Measurements from ENCODE around the gene CNPY1. TPM values are rescaled to one million over a fixed set of nuclear protein-coding genes. Genes with fewer than 3 reads are reported as not detected.

Gene CNPY1
- total RNA-seq, 1 experiment from 2014 or later: not detected

DNA sequence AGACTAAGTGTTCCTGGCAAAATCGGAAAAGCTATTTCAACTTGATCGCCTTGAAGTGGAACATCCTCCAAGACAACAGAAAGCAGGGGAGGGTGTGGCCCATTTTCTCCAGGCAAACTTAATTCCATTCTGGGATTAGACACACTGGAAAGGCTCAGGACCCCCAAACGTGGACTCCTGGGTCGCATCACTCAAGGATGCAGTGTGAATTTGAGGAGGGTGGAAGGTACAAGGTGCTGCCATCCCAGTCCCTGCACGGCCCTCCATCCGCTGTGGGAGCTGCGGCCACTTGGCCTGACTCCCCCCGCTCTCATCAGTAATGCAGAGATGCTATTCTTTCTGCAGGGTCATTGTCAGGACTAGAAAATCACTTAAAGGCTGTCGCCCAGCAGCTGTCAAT lies 2.4 kb downstream of the CNPY1 start:
- H3K4me2 ChIP-seq: no peak overlapping the region
- CTCF ChIA-PET: no interaction called here
- no peak for DNase-seq

DNA sequence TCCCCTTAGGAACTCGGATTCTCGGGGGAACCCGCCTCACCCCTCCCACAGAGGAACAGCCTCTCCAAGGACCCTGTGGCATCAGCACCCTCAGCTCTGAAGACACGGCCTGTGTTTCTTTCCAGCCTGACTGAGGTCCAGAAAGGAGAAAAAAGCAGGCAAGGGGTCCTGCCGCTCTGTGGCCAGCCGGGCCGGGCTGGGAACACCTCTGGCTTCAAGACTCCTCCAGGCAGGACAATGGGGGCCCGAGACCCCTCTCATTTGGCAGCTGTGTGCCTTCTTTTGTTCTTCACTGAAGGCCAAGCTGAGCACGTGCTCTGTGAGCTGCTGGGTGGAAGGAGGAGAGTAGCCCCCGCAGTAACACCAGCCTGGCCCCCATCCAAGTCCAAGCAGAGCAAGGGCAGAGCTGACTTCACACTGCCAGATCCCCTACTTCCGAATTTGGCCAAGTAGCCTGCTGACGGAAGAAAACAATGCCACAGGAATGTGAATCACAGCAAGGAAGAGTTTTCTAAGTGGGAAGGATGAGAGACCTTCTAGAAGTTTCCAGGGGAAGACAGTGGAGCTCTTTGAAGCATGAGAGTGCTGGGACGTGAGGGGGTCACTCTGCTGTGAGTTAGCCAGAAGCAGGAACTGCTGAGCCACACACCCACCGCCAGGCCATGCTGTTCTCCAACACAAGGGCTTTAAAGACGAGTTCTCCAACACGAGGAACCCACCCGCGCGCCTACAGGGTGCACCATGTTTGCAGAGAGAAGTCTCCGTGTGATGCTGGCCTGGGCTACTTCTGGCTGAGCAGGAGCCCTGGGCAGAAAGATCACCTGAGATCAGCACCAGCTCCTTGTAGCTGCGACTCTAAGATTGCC lies 3.1 kb downstream of the CNPY1 start:
- H3K79me2 ChIP-seq (ENCODE audit: low read depth): no peaks in the 10 kb centered on the region
- no peaks in the 10 kb centered on the region for H3F3A ChIP-seq (ENCODE audit: insufficient read depth, low read depth)
- H3K36me3 ChIP-seq (ENCODE audit: low read depth): no peaks in the 10 kb centered on the region
- no peaks in the 10 kb centered on the region for H3K9me2 ChIP-seq (ENCODE audit: insufficient read depth)
- 0 out of 2 replicates have a peak, but pooled peaks have one; percentile 65 for TF ChIP-seq EZH2 (IDR thresholded peaks at IDR 0.05; ENCODE audit: low read depth)
- TF ChIP-seq, protein P1, sequence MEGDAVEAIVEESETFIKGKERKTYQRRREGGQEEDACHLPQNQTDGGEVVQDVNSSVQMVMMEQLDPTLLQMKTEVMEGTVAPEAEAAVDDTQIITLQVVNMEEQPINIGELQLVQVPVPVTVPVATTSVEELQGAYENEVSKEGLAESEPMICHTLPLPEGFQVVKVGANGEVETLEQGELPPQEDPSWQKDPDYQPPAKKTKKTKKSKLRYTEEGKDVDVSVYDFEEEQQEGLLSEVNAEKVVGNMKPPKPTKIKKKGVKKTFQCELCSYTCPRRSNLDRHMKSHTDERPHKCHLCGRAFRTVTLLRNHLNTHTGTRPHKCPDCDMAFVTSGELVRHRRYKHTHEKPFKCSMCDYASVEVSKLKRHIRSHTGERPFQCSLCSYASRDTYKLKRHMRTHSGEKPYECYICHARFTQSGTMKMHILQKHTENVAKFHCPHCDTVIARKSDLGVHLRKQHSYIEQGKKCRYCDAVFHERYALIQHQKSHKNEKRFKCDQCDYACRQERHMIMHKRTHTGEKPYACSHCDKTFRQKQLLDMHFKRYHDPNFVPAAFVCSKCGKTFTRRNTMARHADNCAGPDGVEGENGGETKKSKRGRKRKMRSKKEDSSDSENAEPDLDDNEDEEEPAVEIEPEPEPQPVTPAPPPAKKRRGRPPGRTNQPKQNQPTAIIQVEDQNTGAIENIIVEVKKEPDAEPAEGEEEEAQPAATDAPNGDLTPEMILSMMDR (conservative IDR thresholded peaks at IDR 0.05): no peak
- H3K27ac ChIP-seq: no peak overlapping the region
- intact Hi-C loops (cut with micrococcal nuclease; ENCODE audit: unreplicated experiment): no loop called here
- 0 out of 2 replicates have a peak, but pooled peaks cover 9% of the 10 kb centered on the region for H4K20me1 ChIP-seq (ENCODE audit: insufficient read depth)
- no peaks in the 10 kb centered on the region for H3K9me3 ChIP-seq (ENCODE audit: insufficient read depth, low read depth)
- DNase-seq: no peak
- H3K4me3 ChIP-seq: no peak overlapping the region
- peaks cover 100% of the 10 kb centered on the region for H3K27me3 ChIP-seq (ENCODE audit: insufficient read depth, low read depth)
- no peak overlapping the region for H3K4me2 ChIP-seq
- ChIA-PET POLR2A (ENCODE audit: unreplicated experiment) (no interaction called here), CTCF (no interaction called here)
- no TSS peak for BruUV-seq (replicated peaks)
- no peak overlapping the region for H2AFZ ChIP-seq
- no peaks in the 10 kb centered on the region for H3K4me1 ChIP-seq (replicated peaks; ENCODE audit: insufficient read depth)

More for the DNA sequence above, 2.4 kb downstream of the CNPY1 start:
- Histone ChIP-seq H3K9me3 (ENCODE audit: insufficient read depth, low read depth) (no peaks in the 10 kb centered on the region), H4K20me1 (ENCODE audit: insufficient read depth) (0 out of 2 replicates have a peak, but pooled peaks cover 9% of the 10 kb centered on the region), H3K27me3 (ENCODE audit: insufficient read depth, low read depth) (peaks cover 100% of the 10 kb centered on the region), H3K27ac (no peak overlapping the region), H3K79me2 (ENCODE audit: low read depth) (no peaks in the 10 kb centered on the region), H3K4me1 (replicated peaks; ENCODE audit: insufficient read depth) (no peaks in the 10 kb centered on the region), H3K9me2 (ENCODE audit: insufficient read depth) (no peaks in the 10 kb centered on the region), H3K4me3 (no peak overlapping the region), H2AFZ (no peak overlapping the region), H3F3A (ENCODE audit: insufficient read depth, low read depth) (no peaks in the 10 kb centered on the region), H3K36me3 (ENCODE audit: low read depth) (no peaks in the 10 kb centered on the region)
- no TSS peak for BruUV-seq (replicated peaks)
- POLR2A ChIA-PET (ENCODE audit: unreplicated experiment): no interaction called here
- intact Hi-C loops (cut with micrococcal nuclease; ENCODE audit: unreplicated experiment): no loop called here
- no peak for TF ChIP-seq EZH2 (IDR thresholded peaks at IDR 0.05; ENCODE audit: low read depth)
- TF ChIP-seq, protein P1 (conservative IDR thresholded peaks at IDR 0.05): no peak

DNA sequence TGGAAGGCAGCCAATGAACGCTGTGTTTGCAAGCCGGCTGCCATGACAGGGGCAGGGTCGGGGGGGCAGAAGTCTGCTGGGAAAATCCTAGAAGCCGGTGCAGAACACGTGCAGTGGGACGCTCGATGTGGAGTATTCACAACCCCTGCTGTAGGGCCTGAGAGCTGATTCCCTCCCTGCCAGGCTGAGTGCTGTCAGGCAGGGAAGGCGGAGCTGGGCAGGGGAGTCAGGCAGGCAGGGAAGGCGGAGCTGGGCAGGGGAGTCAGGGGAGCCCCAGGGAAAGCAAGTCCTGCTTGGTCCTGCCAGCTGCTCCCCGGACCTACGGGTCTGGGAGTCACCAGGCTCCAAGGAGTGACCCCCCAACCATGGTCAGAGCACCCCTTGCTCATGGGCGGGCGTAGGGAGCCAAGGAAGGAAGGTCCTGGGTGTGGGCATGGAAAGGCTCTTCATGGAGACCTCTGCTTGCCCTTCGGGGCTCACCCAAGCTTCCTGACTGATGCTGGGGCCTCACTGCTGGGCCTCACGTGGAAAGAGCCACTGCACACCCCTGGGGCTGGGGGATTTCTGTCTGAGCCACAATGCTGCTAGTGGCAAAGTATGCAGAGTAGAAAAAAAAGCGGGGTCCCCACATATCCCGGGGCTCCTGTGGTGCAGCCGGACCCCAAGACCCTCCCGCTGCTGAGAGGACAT lies 4.2 kb downstream of the CNPY1 start:
- Histone ChIP-seq H3K4me2 (no peak overlapping the region), H3K4me1 (replicated peaks; ENCODE audit: insufficient read depth) (no peaks in the 10 kb centered on the region), H3F3A (ENCODE audit: insufficient read depth, low read depth) (no peaks in the 10 kb centered on the region), H3K9me2 (ENCODE audit: insufficient read depth) (no peaks in the 10 kb centered on the region), H3K27me3 (ENCODE audit: insufficient read depth, low read depth) (peaks cover 99% of the 10 kb centered on the region), H2AFZ (no peak overlapping the region), H3K79me2 (ENCODE audit: low read depth) (no peaks in the 10 kb centered on the region), H4K20me1 (ENCODE audit: insufficient read depth) (0 out of 2 replicates have a peak, but pooled peaks cover 9% of the 10 kb centered on the region), H3K9me3 (ENCODE audit: insufficient read depth, low read depth) (no peaks in the 10 kb centered on the region), H3K27ac (no peak overlapping the region), H3K4me3 (no peak overlapping the region), H3K36me3 (ENCODE audit: low read depth) (no peaks in the 10 kb centered on the region)
- CTCF ChIA-PET: no interaction called here
- BruUV-seq (replicated peaks): no TSS peak
- POLR2A ChIA-PET (ENCODE audit: unreplicated experiment): no interaction called here
- intact Hi-C loops (cut with micrococcal nuclease; ENCODE audit: unreplicated experiment): no loop called here
- TF ChIP-seq, protein P1 (conservative IDR thresholded peaks at IDR 0.05): no peak
- TF ChIP-seq EZH2 (IDR thresholded peaks at IDR 0.05; ENCODE audit: low read depth): no peak
- no peak for DNase-seq
